ENCODE data around the gene JAKMIP1.

GRCh38 chr4:6141554-6141953, 58.8 kb downstream of the JAKMIP1 start:
- TF ChIP-seq CTCF (IDR thresholded peaks at IDR 0.05) (no peak), SIN3A (IDR thresholded peaks at IDR 0.05; ENCODE audit: borderline replicate concordance, insufficient read depth, low read depth, low read length) (no peak)
